H1 (cell line): ENCODE data around the gene ORC3. TPM values are rescaled to one million over a fixed set of nuclear protein-coding genes. Genes with fewer than 3 reads are reported as not detected.

Experiments
- CTCF ChIA-PET: fragments of 300-600 bp; sonication (Branson Sonifier 250); formaldehyde crosslinking; loops from one replicate; lab custom pipeline; 2021; ENCODE audit not compliant: partially characterized antibody; lab: Charles Lee
- POLR2A ChIA-PET: fragments of 300-600 bp; sonication (Branson Sonifier 250); formaldehyde crosslinking; loops from one replicate; lab custom pipeline; 2021; ENCODE audit warnings: inconsistent platforms; ENCODE audit not compliant: partially characterized antibody; lab: Charles Lee
- DNase-seq, 2 experiments: peaks; one replicate each; pipeline versions ENCODE4 v3.0.0 to v3.0.0-alpha.2; 2010 to 2022; ENCODE audit warnings: low spot score in 2 of 2, low read depth in 1 of 2, mixed read lengths in 1 of 2
- FAIRE-seq: peaks from 2 replicates; lab custom pipeline; 2011; peaks lifted over from hg19 to GRCh38; lab: Jason Lieb, UNC
- H2AFZ ChIP-seq: 2 replicates; pipeline ENCODE4 v1.8.1; 2012; ENCODE audit warnings: low read length, inconsistent platforms
- H2AK5ac ChIP-seq: 2 replicates; pipeline ENCODE4 v1.6.1; 2013; ENCODE audit warnings: low read depth, low read length
- H2BK120ac ChIP-seq: replicated peaks from 2 replicates; pipeline ENCODE3; 2013; ENCODE audit warnings: low read depth, low read length, inconsistent platforms
- H2BK12ac ChIP-seq: 2 replicates; pipeline ENCODE4 v1.6.1; 2013; ENCODE audit warnings: low read depth, low read length
- H2BK15ac ChIP-seq: 2 replicates; pipeline ENCODE4 v1.6.1; 2013; ENCODE audit warnings: low read length
- H2BK20ac ChIP-seq: 2 replicates; pipeline ENCODE4 v1.6.1; 2013; ENCODE audit warnings: low read length
- H2BK5ac ChIP-seq: 2 replicates; pipeline ENCODE4 v1.6.1; 2013; ENCODE audit warnings: low read depth, low read length
- H3K14ac ChIP-seq: 2 replicates; pipeline ENCODE4 v1.6.1; 2013; ENCODE audit warnings: inconsistent platforms; ENCODE audit not compliant: insufficient read length
- H3K18ac ChIP-seq: 2 replicates; pipeline ENCODE4 v1.6.1; 2013; ENCODE audit warnings: low read length; ENCODE audit errors: extremely low read depth
- H3K23ac ChIP-seq: 2 replicates; pipeline ENCODE4 v1.6.1; 2013; ENCODE audit warnings: inconsistent platforms; ENCODE audit not compliant: insufficient read length
- H3K23me2 ChIP-seq: 2 replicates; pipeline ENCODE4 v1.6.1; 2013; ENCODE audit warnings: low read depth, low read length
- H3K27ac ChIP-seq: 2 replicates; pipeline ENCODE4 v1.6.1; 2011; ENCODE audit warnings: low read depth, low read length, inconsistent platforms
- H3K27me3 ChIP-seq, 4 experiments: replicated peaks in 1 of 4; 1 replicate in 1 of 4; 2 replicates in 3 of 4; pipeline versions ENCODE4 v1.6.1 to v1.8.1; 2011 to 2013; ENCODE audit warnings: low read length in 3 of 4, mild to moderate bottlenecking in 3 of 4, inconsistent platforms in 2 of 4, mixed read lengths in 2 of 4, moderate library complexity in 1 of 4; ENCODE audit not compliant: control insufficient read depth in 3 of 4, insufficient read depth in 3 of 4; ENCODE audit errors: extremely low read depth in 1 of 4
- H3K36me3 ChIP-seq, 4 experiments: 2 replicates each; pipeline versions ENCODE4 v1.6.1 to v1.8.1; 2011 to 2013; ENCODE audit warnings: mild to moderate bottlenecking in 4 of 4, low read length in 3 of 4, moderate library complexity in 2 of 4, control low read depth in 1 of 4, inconsistent platforms in 1 of 4; ENCODE audit not compliant: insufficient read depth in 4 of 4, control insufficient read depth in 2 of 4
- H3K4ac ChIP-seq: replicated peaks from 2 replicates; pipeline ENCODE3; 2013; ENCODE audit warnings: low read length, low read depth, mixed read lengths, inconsistent platforms; ENCODE audit not compliant: insufficient read length
- H3K4me1 ChIP-seq, 4 experiments: replicated peaks in 1 of 4; 1 replicate in 1 of 4; 2 replicates in 3 of 4; pipeline versions ENCODE4 v1.6.1 to v1.8.1; 2011 to 2013; ENCODE audit warnings: low read length in 3 of 4, inconsistent platforms in 2 of 4, mixed read lengths in 1 of 4; ENCODE audit not compliant: insufficient read depth in 4 of 4, control insufficient read depth in 3 of 4
- H3K4me2 ChIP-seq, 2 experiments: 2 replicates each; pipeline versions ENCODE4 v1.6.1 to v1.8.1; 2011 to 2013; ENCODE audit warnings: low read depth in 2 of 2, low read length in 2 of 2, control low read depth in 1 of 2, inconsistent platforms in 1 of 2, mild to moderate bottlenecking in 1 of 2; ENCODE audit not compliant: insufficient read depth in 1 of 2
- H3K4me3 ChIP-seq, 4 experiments: fragments of 200-600, 300-600 bp in 1 of 4; sonication (generic), shearing (Covaris generic), sonication (Bioruptor Twin) in 1 of 4; 2 replicates each; pipeline versions ENCODE4 v1.5.1 to v1.8.1; 2011 to 2016; ENCODE audit warnings: low read length in 4 of 4, low read depth in 3 of 4, control low read depth in 2 of 4, inconsistent platforms in 2 of 4, mild to moderate bottlenecking in 2 of 4, mixed read lengths in 1 of 4, moderate library complexity in 1 of 4; ENCODE audit not compliant: insufficient read depth in 2 of 4; ENCODE audit errors: extremely low read depth in 1 of 4
- H3K56ac ChIP-seq: replicated peaks from 2 replicates; pipeline ENCODE3; 2013; ENCODE audit warnings: low read depth, mild to moderate bottlenecking, mixed read lengths, low read length, inconsistent platforms; ENCODE audit not compliant: insufficient read length
- H3K79me1 ChIP-seq: 2 replicates; pipeline ENCODE4 v1.6.1; 2013; ENCODE audit warnings: low read depth, low read length, control low read depth
- H3K79me2 ChIP-seq, 2 experiments: 2 replicates each; pipeline versions ENCODE4 v1.6.1 to v1.8.1; 2012 to 2013; ENCODE audit warnings: low read length in 2 of 2, mild to moderate bottlenecking in 2 of 2, inconsistent platforms in 1 of 2; ENCODE audit not compliant: insufficient read depth in 2 of 2, control insufficient read depth in 1 of 2
- H3K9ac ChIP-seq, 4 experiments: replicated peaks in 1 of 4; 1 replicate in 1 of 4; 2 replicates in 3 of 4; pipeline versions ENCODE4 v1.6.1 to v1.8.1; 2011 to 2013; ENCODE audit warnings: low read depth in 3 of 4, low read length in 3 of 4, control low read depth in 2 of 4, mild to moderate bottlenecking in 2 of 4, moderate library complexity in 2 of 4, inconsistent platforms in 1 of 4; ENCODE audit errors: extremely low read depth in 1 of 4
- H3K9me3 ChIP-seq, 2 experiments: 2 replicates each; pipeline versions ENCODE4 v1.6.1 to v1.8.1; 2012 to 2013; ENCODE audit warnings: mild to moderate bottlenecking in 2 of 2, moderate library complexity in 2 of 2, control low read depth in 1 of 2, inconsistent platforms in 1 of 2, low read depth in 1 of 2, low read length in 1 of 2, mixed read lengths in 1 of 2; ENCODE audit not compliant: insufficient read depth in 2 of 2
- H4K20me1 ChIP-seq, 2 experiments: replicated peaks in 1 of 2; 2 replicates each; pipeline versions ENCODE3 to v1.8.1; 2011 to 2013; ENCODE audit warnings: inconsistent platforms in 2 of 2, low read length in 2 of 2, mild to moderate bottlenecking in 1 of 2; ENCODE audit not compliant: insufficient read depth in 2 of 2, control insufficient read depth in 1 of 2
- H4K5ac ChIP-seq: 2 replicates; pipeline ENCODE4 v1.6.1; 2013; ENCODE audit warnings: low read length, low read depth, mixed read lengths, inconsistent platforms; ENCODE audit not compliant: insufficient read length
- H4K8ac ChIP-seq: 2 replicates; pipeline ENCODE4 v1.8.0; 2013; ENCODE audit warnings: mild to moderate bottlenecking, moderate library complexity, low read length, inconsistent platforms; ENCODE audit not compliant: insufficient read depth; ENCODE audit errors: extremely low read depth
- H4K91ac ChIP-seq: replicated peaks from 2 replicates; pipeline ENCODE3; 2013; ENCODE audit warnings: low read length, mixed read lengths, inconsistent platforms; ENCODE audit not compliant: insufficient read length
- BRCA1 ChIP-seq: IDR thresholded peaks from 2 replicates; pipeline ENCODE4 v1.6.1; 2012; ENCODE audit warnings: low read depth, low read length, improper control_type of control experiment
- NRF1 ChIP-seq: IDR thresholded peaks from 2 replicates; pipeline ENCODE4 v1.6.1; 2011; ENCODE audit warnings: mild to moderate bottlenecking, low read depth, low read length, improper control_type of control experiment
- USF2 ChIP-seq: IDR thresholded peaks from 2 replicates; pipeline ENCODE4 v1.6.1; 2011; ENCODE audit warnings: low read length, improper control_type of control experiment
- WGBS, 2 experiments: shearing (Covaris generic) in 1 of 2; methylation state at CpG; one replicate each; pipeline versions ENCODE4 v1.1.6 to v1.1.7; 2013 to 2015; ENCODE audit warnings: low lambda C conversion rate in 2 of 2, mixed read lengths in 2 of 2, inconsistent platforms in 1 of 2, low coverage in 1 of 2, missing lambda C conversion rate in 1 of 2; ENCODE audit not compliant: insufficient replicate concordance in 2 of 2, insufficient coverage in 1 of 2, insufficient read length in 1 of 2; ENCODE audit errors: extremely low coverage in 1 of 2, missing lambda C conversion rate in 1 of 2; 5-methylcytosine and 5-hydroxymethylcytosine counted together
- polyA plus RNA-seq, 7 experiments: library from polyadenylated mRNA; depleted of rRNA in 3 of 7; stranded (reverse) in 5 of 7; unstranded in 2 of 7; fragments of >200 nt in 5 of 7; fragments of 200-250 nt in 2 of 7; gene quantifications; 1 replicate in 5 of 7; 2 replicates in 1 of 7; 4 replicates in 1 of 7; pipeline versions ENCODE4 v1.2.1 to v1.2.3, GENCODE V29; 2011 to 2013; ENCODE audit warnings: missing spikeins in 2 of 7, mixed read lengths in 2 of 7
- total RNA-seq: library from RNA; stranded (reverse); fragmentation: NEBNext Ultra II Directional; extraction: Animal tissue kit (Norgen Biotek cat#: 25700); gene quantifications from 2 replicates; pipeline ENCODE4 v1.2.1, GENCODE V29; 2021

ORC3 gene
- total and polyA plus RNA-seq, 2 of the 8 experiments (the other 6 are each of a cell fraction or from before 2014, with no cell fraction given) = 35.9 to 60.9 TPM

- ChIA-PET POLR2A (interaction anchor here (0.6 to 2.2 kb wide), 7 partner anchors 8 to 565 kb away, joined by 3 to 12 read pairs (median 3); partner anchors contain the start of gene RARS2), CTCF (interaction anchor here (1.3 to 1.5 kb wide), 2 partner anchors 10 to 15 kb away, joined by 3 to 4 read pairs; no protein-coding TSS in a partner anchor)
- no peak overlapping the region for H2BK5ac ChIP-seq
- H4K20me1 ChIP-seq = no peaks in the 10 kb centered on the region
- no peaks in the 10 kb centered on the region for H3K9me3 ChIP-seq
- no peak overlapping the region for H2AK5ac ChIP-seq
- H3K23ac ChIP-seq = no peak overlapping the region
- FAIRE-seq (peak; percentile 68), DNase-seq (no peak)
- H3K4ac ChIP-seq = no peak overlapping the region
- H2AFZ ChIP-seq = no peak overlapping the region
- H3K4me3 ChIP-seq = peak overlapping the region in 1 of 4 experiments; percentile 31; a peak in 1 of 8 replicates
- peak overlapping the region; percentile 72 for H4K5ac ChIP-seq
- H3K27ac ChIP-seq = no peak overlapping the region
- no peak overlapping the region for H4K91ac ChIP-seq
- H3K36me3 ChIP-seq = peaks cover 0 to 26% (median 12%) of the 10 kb centered on the region in 4 experiments; a peak in 4 of 8 replicates
- peak overlapping the region; percentile 43 to 49 for H3K4me2 ChIP-seq
- H3K79me2 ChIP-seq = no peaks in the 10 kb centered on the region
- no peak overlapping the region for H3K18ac ChIP-seq
- no peak overlapping the region for H2BK120ac ChIP-seq
- no peak overlapping the region for H2BK20ac ChIP-seq
- H3K79me1 ChIP-seq = no peaks in the 10 kb centered on the region
- WGBS, 2 experiments = 44% methylated on average over 3 of the region's 3 CpGs; no CpG with 5 or more reads in 1 of the 2 experiments
- H2BK12ac ChIP-seq = no peak overlapping the region
- H3K27me3 ChIP-seq = no peaks in the 10 kb centered on the region
- H3K14ac ChIP-seq = no peak overlapping the region
- no peak overlapping the region for H3K56ac ChIP-seq
- no peaks in the 10 kb centered on the region for H3K23me2 ChIP-seq
- H3K9ac ChIP-seq = no peak overlapping the region
- no peak overlapping the region for H4K8ac ChIP-seq
- no peak overlapping the region for H2BK15ac ChIP-seq
- H3K4me1 ChIP-seq = peaks cover 0 to 15% (median 9%) of the 10 kb centered on the region in 4 experiments; a peak in 4 of 7 replicates
- no peak for TF ChIP-seq NRF1
- TF ChIP-seq USF2 = no peak
- TF ChIP-seq BRCA1 = no peak
Observed at GRCh38 chr6:87653074-87653962, 63.4 kb downstream of the ORC3 start.
